Neural cell (in vitro differentiated cells): ENCODE results near the gene DLX1. TPM values are rescaled to one million over a fixed set of nuclear protein-coding genes. Genes with fewer than 3 reads are reported as not detected.

Experiments
- H2AFZ ChIP-seq: fragments of 200-600, 300-800 bp; sonication (generic), shearing (Covaris generic); 2 replicates; pipeline ENCODE4 v1.6.0; 2014; ENCODE audit warnings: low read depth, mild to moderate bottlenecking, antibody characterized with exemption, low read length, moderate library complexity
- H3F3A ChIP-seq: fragments of 200-600 bp; shearing (Covaris generic); 2 replicates; pipeline ENCODE4 v1.6.1; 2016; ENCODE audit warnings: mild to moderate bottlenecking, moderate library complexity, mixed read lengths, antibody characterized with exemption, low read length; ENCODE audit not compliant: insufficient read depth, poor library complexity, severe bottlenecking
- H3K27ac ChIP-seq: fragments of 200-600, 300-800 bp; sonication (generic), shearing (Covaris generic); 2 replicates; pipeline ENCODE4 v1.5.1; 2014; ENCODE audit warnings: mild to moderate bottlenecking, low read length, moderate library complexity
- H3K27me3 ChIP-seq: fragments of 300-800, 200-600 bp; sonication (generic), shearing (Covaris generic); 2 replicates; pipeline ENCODE4 v1.6.0; 2014; ENCODE audit warnings: mild to moderate bottlenecking, low read depth, low read length, moderate library complexity; ENCODE audit not compliant: insufficient read depth
- H3K36me3 ChIP-seq: fragments of 300-800, 200-600 bp; sonication (generic), shearing (Covaris generic); 2 replicates; pipeline ENCODE4 v1.5.1; 2014; ENCODE audit warnings: mild to moderate bottlenecking, antibody characterized with exemption, low read length, moderate library complexity; ENCODE audit not compliant: insufficient read depth
- H3K4me2 ChIP-seq: fragments of 300-800, 200-600 bp; sonication (generic), shearing (Covaris generic); 2 replicates; pipeline ENCODE4 v1.6.0; 2014; ENCODE audit warnings: mild to moderate bottlenecking, low read length
- H3K4me3 ChIP-seq: fragments of 300-800, 200-600 bp; sonication (generic), shearing (Covaris generic); 2 replicates; pipeline ENCODE4 v1.5.1; 2014; ENCODE audit warnings: mild to moderate bottlenecking, low read length, moderate library complexity
- H3K79me2 ChIP-seq: fragments of 200-600 bp; shearing (Covaris generic); replicated peaks from 2 replicates; pipeline ENCODE4 v1.6.0; 2014; ENCODE audit warnings: mild to moderate bottlenecking, low read length, moderate library complexity; ENCODE audit not compliant: insufficient read depth
- H3K9ac ChIP-seq: fragments of 300-800, 200-600 bp; sonication (generic), shearing (Covaris generic); 2 replicates; pipeline ENCODE4 v1.6.1; 2016; ENCODE audit warnings: mild to moderate bottlenecking, low read length, mixed read lengths
- H3K9me2 ChIP-seq: fragments of 200-600 bp; shearing (Covaris generic); 2 replicates; pipeline ENCODE4 v1.6.1; 2016; ENCODE audit warnings: mild to moderate bottlenecking, low read length, mixed read lengths; ENCODE audit not compliant: insufficient read depth
- H3K9me3 ChIP-seq: fragments of 200-600, 300-800 bp; sonication (generic), shearing (Covaris generic); 2 replicates; pipeline ENCODE4 v1.6.1; 2016; ENCODE audit warnings: mild to moderate bottlenecking, mixed run types, low read length, moderate library complexity, mixed read lengths
- H4K20me1 ChIP-seq: fragments of 200-600 bp; shearing (Covaris generic); 2 replicates; pipeline ENCODE4 v1.6.1; 2016; ENCODE audit warnings: mild to moderate bottlenecking, mixed run types; ENCODE audit not compliant: insufficient read depth
- CTCF ChIP-seq: fragments of 450-650 bp; IDR thresholded peaks from 2 replicates; pipeline ENCODE4 v1.5.1; 2014; ENCODE audit warnings: antibody characterized with exemption, mild to moderate bottlenecking, moderate library complexity; ENCODE audit not compliant: poor library complexity, severe bottlenecking
- EP300 ChIP-seq: fragments of 450-650 bp; conservative IDR thresholded peaks from 2 replicates; pipeline ENCODE4 v1.6.1; 2014; ENCODE audit warnings: antibody characterized with exemption, mild to moderate bottlenecking, moderate library complexity; ENCODE audit not compliant: poor library complexity, severe bottlenecking
- EZH2 ChIP-seq: fragments of 200-600, 300-800 bp; shearing (Covaris generic), sonication (generic); IDR thresholded peaks from 2 replicates; pipeline ENCODE4 v1.6.1; 2014; ENCODE audit warnings: antibody characterized with exemption, low read length, borderline replicate concordance, mild to moderate bottlenecking; ENCODE audit not compliant: insufficient read depth, poor library complexity, severe bottlenecking
- MXI1 ChIP-seq: fragments of 450-650 bp; conservative IDR thresholded peaks from 2 replicates; pipeline ENCODE4 v1.6.1; 2014; ENCODE audit warnings: antibody characterized with exemption, mild to moderate bottlenecking; ENCODE audit not compliant: poor library complexity, severe bottlenecking
- POLR2AphosphoS5 ChIP-seq: IDR thresholded peaks from 2 replicates; pipeline ENCODE4 v1.6.1; 2012
- RAD21 ChIP-seq: fragments of 450-650 bp; conservative IDR thresholded peaks from 2 replicates; pipeline ENCODE4 v1.6.1; 2014; ENCODE audit warnings: antibody characterized with exemption, mild to moderate bottlenecking, moderate library complexity
- REST ChIP-seq: IDR thresholded peaks from 2 replicates; pipeline ENCODE4 v1.6.1; 2012; ENCODE audit warnings: borderline replicate concordance
- TAF1 ChIP-seq: IDR thresholded peaks from 2 replicates; pipeline ENCODE4 v1.6.1; 2012; ENCODE audit warnings: low read depth
- polyA plus RNA-seq: library from polyadenylated mRNA; depleted of rRNA; stranded (reverse); fragments of >200 nt; gene quantifications from 2 replicates; pipeline ENCODE4 v1.2.3, GENCODE V29; 2014

DLX1 gene
- polyA plus RNA-seq, 1 donor from 2014 or later = 67.3 TPM

- H3K27ac ChIP-seq = peak overlapping the region; percentile 93
- TF ChIP-seq POLR2AphosphoS5 (no peak), RAD21 (peak; percentile 4), CTCF (peak; percentile 48)
- no peaks in the 10 kb centered on the region for H3K9me3 ChIP-seq
- no peaks in the 10 kb centered on the region for H3K36me3 ChIP-seq
- H3K27me3 ChIP-seq = peaks cover 29% of the 10 kb centered on the region
- no peaks in the 10 kb centered on the region for H4K20me1 ChIP-seq
- H3K9me2 ChIP-seq = no peaks in the 10 kb centered on the region
- no peak overlapping the region for H2AFZ ChIP-seq
- peaks cover 92% of the 10 kb centered on the region for H3K79me2 ChIP-seq
- H3K4me2 ChIP-seq = peak overlapping the region; percentile 76
- peak overlapping the region; percentile 92 for H3K9ac ChIP-seq
- H3K4me3 ChIP-seq = peak overlapping the region; percentile 85
- H3F3A ChIP-seq = peaks cover 10% of the 10 kb centered on the region
These were observed 1.2 kb downstream of the DLX1 start for GRCh38 chr2:172086241-172087206.

- H3K9ac ChIP-seq = peak overlapping the region; percentile 92
These were observed 2.0 kb downstream of the DLX1 start for GRCh38 chr2:172087207-172087779.

More at GRCh38 chr2:172087207-172087779, 2.0 kb downstream of the DLX1 start:
- H3K9me3 ChIP-seq = no peaks in the 10 kb centered on the region
- H3K27ac ChIP-seq = peak overlapping the region; percentile 93
- H3K4me2 ChIP-seq = peak overlapping the region; percentile 76
- H3K9me2 ChIP-seq = no peaks in the 10 kb centered on the region
- peaks cover 7% of the 10 kb centered on the region for H3F3A ChIP-seq
- no peaks in the 10 kb centered on the region for H3K36me3 ChIP-seq
- H4K20me1 ChIP-seq = no peaks in the 10 kb centered on the region
- peak overlapping the region; percentile 85 for H3K4me3 ChIP-seq
- TF ChIP-seq CTCF (no peak), POLR2AphosphoS5 (no peak), EZH2 (no peak), MXI1 (no peak), RAD21 (no peak), TAF1 (peak; percentile 39), EP300 (no peak), REST (peak; percentile 33)
- H2AFZ ChIP-seq = no peak overlapping the region
- peaks cover 22% of the 10 kb centered on the region for H3K27me3 ChIP-seq
- H3K79me2 ChIP-seq = peaks cover 92% of the 10 kb centered on the region
